Ishikawa (cell line): ENCODE measurements around the gene ABLIM2.

Source experiments
- EP300 ChIP-seq: IDR thresholded peaks from 2 replicates; pipeline ENCODE4 v1.6.1; 2012; ENCODE audit warnings: borderline replicate concordance
- TAF1 ChIP-seq: IDR thresholded peaks from 2 replicates; pipeline ENCODE4 v1.6.1; 2012; ENCODE audit warnings: low read depth, mild to moderate bottlenecking
- TCF12 ChIP-seq: IDR thresholded peaks from 2 replicates; pipeline ENCODE4 v1.6.1; 2012; ENCODE audit warnings: low read depth
- TF ChIP-seq, protein P1 (sequence below): IDR thresholded peaks from 2 replicates; pipeline ENCODE4 v1.6.1; 2012
- TF ChIP-seq, protein P2 (sequence below): IDR thresholded peaks from 2 replicates; pipeline ENCODE4 v1.6.1; 2012

DNA sequence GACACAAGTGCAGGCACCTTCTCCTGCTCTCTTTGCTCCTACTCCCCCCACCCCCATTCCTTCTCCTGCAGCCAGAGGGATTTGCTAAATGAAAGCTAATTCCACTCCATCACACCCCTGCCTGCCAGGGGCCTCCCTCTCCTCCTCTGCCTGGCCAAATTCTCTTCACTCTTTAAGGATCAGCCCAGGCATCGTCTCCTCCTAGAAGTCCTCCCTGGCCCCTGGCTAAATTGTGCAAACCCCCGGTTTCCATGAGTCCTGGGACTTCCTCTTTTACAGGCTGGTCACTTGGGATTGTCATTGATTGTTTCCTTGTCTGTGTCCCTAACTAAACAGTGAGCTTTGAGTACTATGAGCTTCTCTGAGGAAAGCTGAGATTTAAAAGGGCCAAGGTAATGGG is 8.7 kb upstream of the ABLIM2 start:
- TF ChIP-seq TCF12 (no peak), EP300 (no peak), TAF1 (no peak)
- TF ChIP-seq, protein P1, sequence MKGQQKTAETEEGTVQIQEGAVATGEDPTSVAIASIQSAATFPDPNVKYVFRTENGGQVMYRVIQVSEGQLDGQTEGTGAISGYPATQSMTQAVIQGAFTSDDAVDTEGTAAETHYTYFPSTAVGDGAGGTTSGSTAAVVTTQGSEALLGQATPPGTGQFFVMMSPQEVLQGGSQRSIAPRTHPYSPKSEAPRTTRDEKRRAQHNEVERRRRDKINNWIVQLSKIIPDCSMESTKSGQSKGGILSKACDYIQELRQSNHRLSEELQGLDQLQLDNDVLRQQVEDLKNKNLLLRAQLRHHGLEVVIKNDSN = no peak
- TF ChIP-seq, protein P2, sequence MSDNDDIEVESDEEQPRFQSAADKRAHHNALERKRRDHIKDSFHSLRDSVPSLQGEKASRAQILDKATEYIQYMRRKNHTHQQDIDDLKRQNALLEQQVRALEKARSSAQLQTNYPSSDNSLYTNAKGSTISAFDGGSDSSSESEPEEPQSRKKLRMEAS = no peak
